ENCODE results near the gene MYL7. TPM values are rescaled to one million over a fixed set of nuclear protein-coding genes. Genes with fewer than 3 reads are reported as not detected.
"Not testable (repeated sequence)": the region's sequence is repeated elsewhere in the genome, so short reads cannot be mapped to it uniquely, and the experiment has no call there.

Gene MYL7
- total and polyA plus RNA-seq, 2 experiments from 2014 or later, result 4.8 TPM; not detected in 1

DNA sequence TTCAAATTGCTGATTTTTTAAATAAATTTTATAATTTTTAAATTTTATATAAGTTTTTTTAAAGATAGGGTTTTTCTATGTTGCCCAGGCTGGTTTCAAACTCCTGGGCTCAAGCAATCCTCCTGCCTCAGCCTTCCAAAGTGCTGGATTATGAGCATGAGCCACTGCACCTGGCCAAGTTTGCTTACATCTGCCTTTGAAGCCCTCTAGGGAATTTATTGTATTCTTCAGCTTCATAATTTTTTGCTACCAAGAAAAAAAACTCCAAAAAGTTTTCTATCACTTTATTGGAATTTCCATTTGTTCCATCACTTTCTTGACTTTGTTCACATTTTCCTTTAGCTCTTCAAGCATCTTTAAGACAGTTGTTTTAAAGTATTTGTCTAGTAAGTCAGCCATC, 14.0 kb downstream of the MYL7 start:
- H3K79me2 ChIP-seq (replicated peaks; ENCODE audit: insufficient read depth), result peaks cover 9% of the 10 kb centered on the region
- no peak overlapping the region for H3K4me2 ChIP-seq
- H3K27me3 ChIP-seq (ENCODE audit: insufficient read depth), result peaks cover 16% of the 10 kb centered on the region
- H3K27ac ChIP-seq (ENCODE audit: low read depth), result no peak overlapping the region
- TF ChIP-seq CREB1 (CRISPR knock-in tag; IDR thresholded peaks at IDR 0.05; ENCODE audit: low read depth), result no peak
- no peak for ATAC-seq
- no peak overlapping the region for H2AFZ ChIP-seq
- DNase-seq (ENCODE audit: low spot score), result no peak
- no peak overlapping the region for H3K27ac Mint-ChIP-seq
- no peaks in the 10 kb centered on the region for H3F3A ChIP-seq (replicated peaks; ENCODE audit: low read depth)
- no peaks in the 10 kb centered on the region for H3K36me3 ChIP-seq (ENCODE audit: insufficient read depth)
- peaks cover 7% of the 10 kb centered on the region; the same call in 1 of the 2 replicates for H3K4me1 ChIP-seq (ENCODE audit: insufficient read depth)
- peaks cover 16% of the 10 kb centered on the region for H3K4me1 Mint-ChIP-seq
- no peaks in the 10 kb centered on the region; the same call in 2 of the 3 replicates for H3K36me3 Mint-ChIP-seq (ENCODE audit: low read depth)
- no peaks in the 10 kb centered on the region for H3K9me2 ChIP-seq (ENCODE audit: insufficient read depth)
- no peak overlapping the region for H3K4me3 ChIP-seq
- H3K9me3 Mint-ChIP-seq, result peaks cover 10% of the 10 kb centered on the region
- H4K20me1 ChIP-seq (replicated peaks; ENCODE audit: insufficient read depth), result no peaks in the 10 kb centered on the region; the same call in 1 of the 2 replicates
- no peak overlapping the region for H3K4me3 Mint-ChIP-seq
- H3K27me3 Mint-ChIP-seq (ENCODE audit: insufficient read depth, low read depth, poor library complexity), result peaks cover 16% of the 10 kb centered on the region

DNA sequence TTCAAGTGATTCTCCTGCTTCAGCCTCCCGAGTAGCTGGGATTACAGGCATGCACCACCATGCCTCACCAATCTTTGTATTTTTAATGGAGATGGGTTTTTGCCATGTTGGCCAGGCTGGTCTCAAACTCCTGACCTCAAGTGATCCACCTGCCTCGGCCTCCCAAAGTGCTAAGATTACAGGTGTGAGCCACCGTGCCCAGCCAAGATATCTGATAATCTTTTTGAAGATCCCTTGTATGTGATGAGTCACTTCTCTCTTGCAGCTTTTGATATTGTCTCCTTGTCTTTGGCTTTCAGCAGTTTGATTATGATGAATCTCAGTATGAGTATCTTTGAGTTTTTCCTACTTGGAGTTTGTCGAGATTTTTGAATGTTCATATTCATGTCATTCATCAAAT, 14.6 kb downstream of the MYL7 start:
- not testable (repeated sequence) for H3K4me2 ChIP-seq; H3F3A ChIP-seq (replicated peaks; ENCODE audit: low read depth); H3K36me3 ChIP-seq (ENCODE audit: insufficient read depth); ATAC-seq; H3K27ac ChIP-seq (ENCODE audit: low read depth); H2AFZ ChIP-seq; H3K4me3 ChIP-seq; H3K36me3 Mint-ChIP-seq (ENCODE audit: low read depth); H3K9me2 ChIP-seq (ENCODE audit: insufficient read depth); H3K4me3 Mint-ChIP-seq; H3K27ac Mint-ChIP-seq; DNase-seq (ENCODE audit: low spot score); H4K20me1 ChIP-seq (replicated peaks; ENCODE audit: insufficient read depth)
- Mint-ChIP-seq H3K4me1 (peaks cover 13% of the 10 kb centered on the region), H3K9me3 (peaks cover 10% of the 10 kb centered on the region), H3K27me3 (ENCODE audit: insufficient read depth, low read depth, poor library complexity) (peaks cover 16% of the 10 kb centered on the region)
- peaks cover 13% of the 10 kb centered on the region; the same call in 1 of the 2 replicates for H3K4me1 ChIP-seq (ENCODE audit: insufficient read depth)
- peaks cover 12% of the 10 kb centered on the region for H3K27me3 ChIP-seq (ENCODE audit: insufficient read depth)
- peaks cover 15% of the 10 kb centered on the region for H3K79me2 ChIP-seq (replicated peaks; ENCODE audit: insufficient read depth)

DNA sequence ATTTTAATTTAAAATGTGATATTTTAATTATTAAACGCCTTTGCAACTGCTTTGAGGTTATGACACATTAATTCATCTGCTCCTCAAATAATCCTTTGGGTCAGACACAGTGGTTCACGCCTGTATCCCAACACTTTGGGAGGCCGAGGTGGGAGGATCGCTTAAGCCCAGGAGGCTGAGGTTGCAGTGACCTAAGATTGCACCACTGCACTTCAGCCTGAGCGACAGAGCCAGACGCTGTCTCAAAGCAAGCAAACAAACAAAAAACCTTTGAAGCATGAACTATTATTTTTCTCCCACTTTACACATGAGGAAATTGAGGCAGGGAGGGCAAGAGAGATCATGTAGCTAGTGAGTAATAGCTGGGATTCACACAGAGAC, 16.3 kb downstream of the MYL7 start:
- Mint-ChIP-seq H3K4me3 (no peak overlapping the region), H3K27ac (no peak overlapping the region)
- TF ChIP-seq CREB1 (CRISPR knock-in tag; IDR thresholded peaks at IDR 0.05; ENCODE audit: low read depth), result no peak
- TF ChIP-seq, protein P1, sequence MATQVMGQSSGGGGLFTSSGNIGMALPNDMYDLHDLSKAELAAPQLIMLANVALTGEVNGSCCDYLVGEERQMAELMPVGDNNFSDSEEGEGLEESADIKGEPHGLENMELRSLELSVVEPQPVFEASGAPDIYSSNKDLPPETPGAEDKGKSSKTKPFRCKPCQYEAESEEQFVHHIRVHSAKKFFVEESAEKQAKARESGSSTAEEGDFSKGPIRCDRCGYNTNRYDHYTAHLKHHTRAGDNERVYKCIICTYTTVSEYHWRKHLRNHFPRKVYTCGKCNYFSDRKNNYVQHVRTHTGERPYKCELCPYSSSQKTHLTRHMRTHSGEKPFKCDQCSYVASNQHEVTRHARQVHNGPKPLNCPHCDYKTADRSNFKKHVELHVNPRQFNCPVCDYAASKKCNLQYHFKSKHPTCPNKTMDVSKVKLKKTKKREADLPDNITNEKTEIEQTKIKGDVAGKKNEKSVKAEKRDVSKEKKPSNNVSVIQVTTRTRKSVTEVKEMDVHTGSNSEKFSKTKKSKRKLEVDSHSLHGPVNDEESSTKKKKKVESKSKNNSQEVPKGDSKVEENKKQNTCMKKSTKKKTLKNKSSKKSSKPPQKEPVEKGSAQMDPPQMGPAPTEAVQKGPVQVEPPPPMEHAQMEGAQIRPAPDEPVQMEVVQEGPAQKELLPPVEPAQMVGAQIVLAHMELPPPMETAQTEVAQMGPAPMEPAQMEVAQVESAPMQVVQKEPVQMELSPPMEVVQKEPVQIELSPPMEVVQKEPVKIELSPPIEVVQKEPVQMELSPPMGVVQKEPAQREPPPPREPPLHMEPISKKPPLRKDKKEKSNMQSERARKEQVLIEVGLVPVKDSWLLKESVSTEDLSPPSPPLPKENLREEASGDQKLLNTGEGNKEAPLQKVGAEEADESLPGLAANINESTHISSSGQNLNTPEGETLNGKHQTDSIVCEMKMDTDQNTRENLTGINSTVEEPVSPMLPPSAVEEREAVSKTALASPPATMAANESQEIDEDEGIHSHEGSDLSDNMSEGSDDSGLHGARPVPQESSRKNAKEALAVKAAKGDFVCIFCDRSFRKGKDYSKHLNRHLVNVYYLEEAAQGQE (IDR thresholded peaks at IDR 0.05; ENCODE audit: unreplicated experiment), result no peak
- TF ChIP-seq EZH2 (IDR thresholded peaks at IDR 0.05; ENCODE audit: low read depth, unreplicated experiment), result no peak
- no peak for TF ChIP-seq ZNF114 (CRISPR knock-in tag; IDR thresholded peaks at IDR 0.05)
- TF ChIP-seq, protein P2, sequence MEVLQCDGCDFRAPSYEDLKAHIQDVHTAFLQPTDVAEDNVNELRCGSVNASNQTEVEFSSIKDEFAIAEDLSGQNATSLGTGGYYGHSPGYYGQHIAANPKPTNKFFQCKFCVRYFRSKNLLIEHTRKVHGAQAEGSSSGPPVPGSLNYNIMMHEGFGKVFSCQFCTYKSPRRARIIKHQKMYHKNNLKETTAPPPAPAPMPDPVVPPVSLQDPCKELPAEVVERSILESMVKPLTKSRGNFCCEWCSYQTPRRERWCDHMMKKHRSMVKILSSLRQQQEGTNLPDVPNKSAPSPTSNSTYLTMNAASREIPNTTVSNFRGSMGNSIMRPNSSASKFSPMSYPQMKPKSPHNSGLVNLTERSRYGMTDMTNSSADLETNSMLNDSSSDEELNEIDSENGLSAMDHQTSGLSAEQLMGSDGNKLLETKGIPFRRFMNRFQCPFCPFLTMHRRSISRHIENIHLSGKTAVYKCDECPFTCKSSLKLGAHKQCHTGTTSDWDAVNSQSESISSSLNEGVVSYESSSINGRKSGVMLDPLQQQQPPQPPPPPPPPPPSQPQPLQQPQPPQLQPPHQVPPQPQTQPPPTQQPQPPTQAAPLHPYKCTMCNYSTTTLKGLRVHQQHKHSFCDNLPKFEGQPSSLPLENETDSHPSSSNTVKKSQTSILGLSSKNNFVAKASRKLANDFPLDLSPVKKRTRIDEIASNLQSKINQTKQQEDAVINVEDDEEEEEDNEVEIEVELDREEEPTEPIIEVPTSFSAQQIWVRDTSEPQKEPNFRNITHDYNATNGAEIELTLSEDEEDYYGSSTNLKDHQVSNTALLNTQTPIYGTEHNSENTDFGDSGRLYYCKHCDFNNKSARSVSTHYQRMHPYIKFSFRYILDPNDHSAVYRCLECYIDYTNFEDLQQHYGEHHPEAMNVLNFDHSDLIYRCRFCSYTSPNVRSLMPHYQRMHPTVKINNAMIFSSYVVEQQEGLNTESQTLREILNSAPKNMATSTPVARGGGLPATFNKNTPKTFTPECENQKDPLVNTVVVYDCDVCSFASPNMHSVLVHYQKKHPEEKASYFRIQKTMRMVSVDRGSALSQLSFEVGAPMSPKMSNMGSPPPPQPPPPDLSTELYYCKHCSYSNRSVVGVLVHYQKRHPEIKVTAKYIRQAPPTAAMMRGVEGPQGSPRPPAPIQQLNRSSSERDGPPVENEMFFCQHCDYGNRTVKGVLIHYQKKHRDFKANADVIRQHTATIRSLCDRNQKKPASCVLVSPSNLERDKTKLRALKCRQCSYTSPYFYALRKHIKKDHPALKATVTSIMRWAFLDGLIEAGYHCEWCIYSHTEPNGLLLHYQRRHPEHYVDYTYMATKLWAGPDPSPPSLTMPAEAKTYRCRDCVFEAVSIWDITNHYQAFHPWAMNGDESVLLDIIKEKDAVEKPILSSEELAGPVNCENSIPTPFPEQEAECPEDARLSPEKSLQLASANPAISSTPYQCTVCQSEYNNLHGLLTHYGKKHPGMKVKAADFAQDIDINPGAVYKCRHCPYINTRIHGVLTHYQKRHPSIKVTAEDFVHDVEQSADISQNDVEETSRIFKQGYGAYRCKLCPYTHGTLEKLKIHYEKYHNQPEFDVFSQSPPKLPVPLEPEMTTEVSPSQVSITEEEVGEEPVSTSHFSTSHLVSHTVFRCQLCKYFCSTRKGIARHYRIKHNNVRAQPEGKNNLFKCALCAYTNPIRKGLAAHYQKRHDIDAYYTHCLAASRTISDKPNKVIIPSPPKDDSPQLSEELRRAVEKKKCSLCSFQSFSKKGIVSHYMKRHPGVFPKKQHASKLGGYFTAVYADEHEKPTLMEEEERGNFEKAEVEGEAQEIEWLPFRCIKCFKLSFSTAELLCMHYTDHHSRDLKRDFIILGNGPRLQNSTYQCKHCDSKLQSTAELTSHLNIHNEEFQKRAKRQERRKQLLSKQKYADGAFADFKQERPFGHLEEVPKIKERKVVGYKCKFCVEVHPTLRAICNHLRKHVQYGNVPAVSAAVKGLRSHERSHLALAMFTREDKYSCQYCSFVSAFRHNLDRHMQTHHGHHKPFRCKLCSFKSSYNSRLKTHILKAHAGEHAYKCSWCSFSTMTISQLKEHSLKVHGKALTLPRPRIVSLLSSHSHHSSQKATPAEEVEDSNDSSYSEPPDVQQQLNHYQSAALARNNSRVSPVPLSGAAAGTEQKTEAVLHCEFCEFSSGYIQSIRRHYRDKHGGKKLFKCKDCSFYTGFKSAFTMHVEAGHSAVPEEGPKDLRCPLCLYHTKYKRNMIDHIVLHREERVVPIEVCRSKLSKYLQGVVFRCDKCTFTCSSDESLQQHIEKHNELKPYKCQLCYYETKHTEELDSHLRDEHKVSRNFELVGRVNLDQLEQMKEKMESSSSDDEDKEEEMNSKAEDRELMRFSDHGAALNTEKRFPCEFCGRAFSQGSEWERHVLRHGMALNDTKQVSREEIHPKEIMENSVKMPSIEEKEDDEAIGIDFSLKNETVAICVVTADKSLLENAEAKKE (CRISPR knock-in tag; IDR thresholded peaks at IDR 0.05), result no peak
- TF ChIP-seq STAT1 (IDR thresholded peaks at IDR 0.05; ENCODE audit: unreplicated experiment), result no peak

More for the DNA sequence above, 16.3 kb downstream of the MYL7 start:
- peaks cover 12% of the 10 kb centered on the region for H3K27me3 ChIP-seq (ENCODE audit: insufficient read depth)
- no peaks in the 10 kb centered on the region for H3K9me2 ChIP-seq (ENCODE audit: insufficient read depth)
- Mint-ChIP-seq H3K4me1 (peaks cover 11% of the 10 kb centered on the region), H3K27me3 (ENCODE audit: insufficient read depth, low read depth, poor library complexity) (peaks cover 12% of the 10 kb centered on the region), H3K9me3 (peaks cover 10% of the 10 kb centered on the region), H3K36me3 (ENCODE audit: low read depth) (peaks cover 22% of the 10 kb centered on the region)
- H3K79me2 ChIP-seq (replicated peaks; ENCODE audit: insufficient read depth), result peaks cover 24% of the 10 kb centered on the region
- no peak overlapping the region for H3K4me2 ChIP-seq
- H2AFZ ChIP-seq, result no peak overlapping the region
- no peaks in the 10 kb centered on the region; the same call in 1 of the 2 replicates for H4K20me1 ChIP-seq (replicated peaks; ENCODE audit: insufficient read depth)
- peaks cover 15% of the 10 kb centered on the region; the same call in 1 of the 2 replicates for H3K4me1 ChIP-seq (ENCODE audit: insufficient read depth)
- H3K27ac ChIP-seq (ENCODE audit: low read depth), result no peak overlapping the region
- DNase-seq (ENCODE audit: low spot score), result no peak
- no peaks in the 10 kb centered on the region for H3F3A ChIP-seq (replicated peaks; ENCODE audit: low read depth)
- no peak overlapping the region for H3K4me3 ChIP-seq
- H3K36me3 ChIP-seq (ENCODE audit: insufficient read depth), result peaks cover 12% of the 10 kb centered on the region; the same call in 1 of the 2 replicates
- ATAC-seq, result no peak
